Peyer's patch (tissue), 4 donors: ENCODE data around the gene CEP78.

ENCODE experiments used
- CTCF ChIP-seq, 6 experiments: fragments of 450-650 bp in 4 of 6; fragments of 200-600 bp in 2 of 6; sonication (generic) in 1 of 6; IDR thresholded peaks; one replicate each; pipeline ENCODE4 v1.5.1; 2017 to 2019; ENCODE audit warnings: antibody characterized with exemption in 6 of 6, mild to moderate bottlenecking in 3 of 6, moderate library complexity in 1 of 6
- POLR2A ChIP-seq, 2 donors: fragments of 450-650 bp; IDR thresholded peaks; one replicate each; pipeline ENCODE4 v1.5.1; 2017; ENCODE audit warnings: antibody characterized with exemption in 2 of 2, mild to moderate bottlenecking in 2 of 2, moderate library complexity in 2 of 2

GRCh38 chr9:78212868-78213267 lies 23.0 kb upstream of the CEP78 start:
- no peak for TF ChIP-seq CTCF (IDR thresholded peaks at IDR 0.05)
- TF ChIP-seq POLR2A (IDR thresholded peaks at IDR 0.05), result no peak
